Measurements from ENCODE around the gene BCAN. TPM values are rescaled to one million over a fixed set of nuclear protein-coding genes. Genes with fewer than 3 reads are reported as not detected.
"Not testable (repeated sequence)": the region's sequence is repeated elsewhere in the genome, so short reads cannot be mapped to it uniquely, and the experiment has no call there.

Gene BCAN
- total RNA-seq, 1 donor from 2014 or later = not detected

DNA sequence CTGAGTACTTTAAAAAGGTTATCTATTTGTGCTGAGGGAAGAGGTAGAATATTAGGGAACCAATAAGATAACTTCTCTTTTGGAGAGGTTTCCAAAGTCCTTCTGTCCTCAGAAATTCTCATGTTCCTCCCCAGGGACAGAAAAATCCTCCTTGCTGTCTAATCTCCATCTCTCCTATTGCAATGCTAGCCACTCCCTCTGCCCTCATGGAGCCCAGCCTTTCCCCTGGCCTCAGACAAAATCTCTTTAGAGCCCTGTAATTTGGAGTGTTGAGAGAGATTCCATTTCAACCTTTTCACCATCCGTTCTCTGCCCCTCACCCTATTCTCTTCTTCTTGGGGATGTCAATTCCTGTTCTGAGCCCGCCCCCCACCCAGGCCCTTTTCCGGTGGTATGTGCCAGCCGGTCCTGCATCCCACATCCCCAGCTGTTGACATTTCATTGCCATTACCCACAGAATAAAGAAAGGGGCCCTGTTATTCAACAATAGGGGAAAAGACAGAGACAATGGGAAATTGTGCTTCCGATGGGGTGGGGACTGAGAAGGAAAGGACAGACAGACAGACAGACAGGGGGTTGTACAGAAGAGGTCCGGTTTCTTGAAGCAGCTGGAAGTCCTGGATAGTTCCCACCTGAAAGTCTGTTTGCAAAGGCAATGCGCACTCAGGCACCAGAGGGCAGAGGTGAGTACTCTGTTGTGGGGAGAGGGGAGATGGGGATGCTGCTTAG is 22.9 kb upstream of the BCAN start, which contains the start of gene HAPLN2:
Gene HAPLN2 (plus strand): TSS at position 563 of the 729 bp plus-strand sequence. CDS start 4,076 bp downstream, outside the sequence.
- ATAC-seq = no peak

- no peak for ATAC-seq
Measured at GRCh38 chr1:156619582-156619955, 22.3 kb upstream of the BCAN start.

GRCh38 chr1:156622581-156623297 is 19.2 kb upstream of the BCAN start:
- no peak for ATAC-seq

DNA sequence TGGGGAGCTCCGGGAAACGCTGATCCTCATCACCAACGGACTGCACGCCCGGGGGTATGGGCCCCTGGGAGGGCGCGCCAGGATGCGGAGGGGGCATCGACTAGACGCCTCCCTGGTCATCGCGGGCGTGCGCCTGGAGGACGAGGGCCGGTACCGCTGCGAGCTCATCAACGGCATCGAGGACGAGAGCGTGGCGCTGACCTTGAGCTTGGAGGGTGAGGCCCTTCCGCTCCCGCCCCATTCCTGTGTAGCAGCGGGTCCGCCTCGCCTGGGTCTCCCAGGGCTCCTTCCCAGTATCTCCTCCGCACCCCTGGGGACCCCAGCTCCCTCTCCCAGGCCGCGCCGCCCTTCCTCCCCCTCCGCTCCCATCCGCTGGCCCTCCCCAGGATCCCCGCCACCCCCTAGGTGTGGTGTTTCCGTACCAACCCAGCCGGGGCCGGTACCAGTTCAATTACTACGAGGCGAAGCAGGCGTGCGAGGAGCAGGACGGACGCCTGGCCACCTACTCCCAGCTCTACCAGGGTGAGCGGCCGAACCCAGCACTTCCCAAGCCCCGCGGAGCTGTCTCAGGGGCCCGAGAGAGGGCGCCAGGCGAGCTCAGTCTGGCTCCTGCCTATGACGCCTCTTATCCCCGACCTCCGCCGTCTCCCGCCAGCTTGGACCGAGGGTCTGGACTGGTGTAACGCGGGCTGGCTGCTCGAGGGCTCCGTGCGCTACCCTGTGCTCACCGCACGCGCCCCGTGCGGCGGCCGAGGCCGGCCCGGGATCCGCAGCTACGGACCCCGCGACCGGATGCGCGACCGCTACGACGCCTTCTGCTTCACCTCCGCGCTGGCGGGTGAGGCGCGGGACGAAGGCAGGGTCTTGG is 17.7 kb upstream of the BCAN start:
- peak; percentile 61 for ATAC-seq

DNA sequence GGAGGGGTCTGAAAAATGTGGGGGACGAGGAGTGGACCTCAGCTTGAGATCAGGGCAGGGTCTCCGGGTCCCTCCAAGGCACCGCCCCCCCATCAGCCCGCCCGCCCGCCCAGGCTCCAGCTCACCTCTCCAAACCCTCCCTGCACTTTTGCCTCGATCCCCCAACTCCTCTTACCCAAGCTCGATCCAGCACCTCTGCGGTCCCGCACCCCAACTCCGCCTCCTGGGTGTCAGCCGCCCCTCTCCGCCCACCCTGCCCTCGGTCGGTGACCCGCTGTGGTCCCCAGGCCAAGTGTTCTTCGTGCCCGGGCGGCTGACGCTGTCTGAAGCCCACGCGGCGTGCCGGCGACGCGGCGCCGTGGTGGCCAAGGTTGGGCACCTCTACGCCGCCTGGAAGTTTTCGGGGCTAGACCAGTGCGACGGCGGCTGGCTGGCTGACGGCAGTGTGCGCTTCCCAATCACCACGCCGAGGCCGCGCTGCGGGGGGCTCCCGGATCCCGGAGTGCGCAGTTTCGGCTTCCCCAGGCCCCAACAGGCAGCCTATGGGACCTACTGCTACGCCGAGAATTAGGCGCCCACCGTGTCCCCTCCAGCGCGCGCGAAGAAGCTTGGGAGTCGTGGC is 17.0 kb upstream of the BCAN start:
- ATAC-seq = peak; percentile 11

- peak; percentile 41 for ATAC-seq
Measured at GRCh38 chr1:156625436-156626078, 16.4 kb upstream of the BCAN start.

DNA sequence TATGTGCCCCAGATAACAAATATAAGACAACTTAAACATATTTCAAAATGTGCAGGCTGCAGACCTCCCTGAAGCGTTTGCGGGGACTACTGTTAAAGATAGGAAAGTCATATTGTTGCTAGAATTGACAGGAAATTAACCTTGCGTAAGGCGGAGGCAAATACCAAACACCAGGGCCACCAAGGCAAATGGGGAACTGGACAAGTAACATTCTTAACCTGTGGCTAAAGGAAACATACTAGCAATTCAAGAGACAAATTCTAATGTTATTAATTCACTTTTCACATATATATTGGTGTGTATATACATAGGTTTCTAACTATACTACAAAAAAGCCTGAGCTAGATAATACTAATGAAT is 15.9 kb upstream of the BCAN start:
- no peak for ATAC-seq

GRCh38 chr1:156627313-156627880 is 14.5 kb upstream of the BCAN start:
- peak; percentile 36 for ATAC-seq

- ATAC-seq = no peak
Measured at GRCh38 chr1:156629823-156630449, 12.0 kb upstream of the BCAN start.

DNA sequence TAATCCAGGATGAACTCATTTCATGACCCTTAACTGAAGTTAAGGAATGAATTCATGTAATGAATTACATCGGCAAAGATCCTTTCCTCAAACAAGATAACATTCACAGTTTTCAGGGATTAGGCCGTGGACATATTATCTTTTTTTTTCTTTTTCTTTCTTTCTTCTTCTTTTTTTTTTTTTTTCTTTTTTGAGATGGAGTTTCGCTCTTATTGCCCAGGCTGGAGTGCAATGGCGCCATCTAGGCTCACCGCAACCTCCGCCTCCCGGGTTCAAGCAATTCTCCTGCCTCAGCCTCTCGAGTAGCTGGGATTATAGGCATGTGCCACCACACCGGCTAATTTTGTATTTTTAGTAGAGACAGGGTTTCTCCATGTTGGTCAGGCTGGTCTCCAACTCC is 10.8 kb upstream of the BCAN start:
- ATAC-seq = not testable (repeated sequence)

GRCh38 chr1:156632355-156632754 is 9.6 kb upstream of the BCAN start:
- ATAC-seq = no peak

- no peak for ATAC-seq
Measured at GRCh38 chr1:156638189-156638985, 3.5 kb upstream of the BCAN start.

- ATAC-seq = no peak
Measured at GRCh38 chr1:156639601-156640101, 2.3 kb upstream of the BCAN start.

DNA sequence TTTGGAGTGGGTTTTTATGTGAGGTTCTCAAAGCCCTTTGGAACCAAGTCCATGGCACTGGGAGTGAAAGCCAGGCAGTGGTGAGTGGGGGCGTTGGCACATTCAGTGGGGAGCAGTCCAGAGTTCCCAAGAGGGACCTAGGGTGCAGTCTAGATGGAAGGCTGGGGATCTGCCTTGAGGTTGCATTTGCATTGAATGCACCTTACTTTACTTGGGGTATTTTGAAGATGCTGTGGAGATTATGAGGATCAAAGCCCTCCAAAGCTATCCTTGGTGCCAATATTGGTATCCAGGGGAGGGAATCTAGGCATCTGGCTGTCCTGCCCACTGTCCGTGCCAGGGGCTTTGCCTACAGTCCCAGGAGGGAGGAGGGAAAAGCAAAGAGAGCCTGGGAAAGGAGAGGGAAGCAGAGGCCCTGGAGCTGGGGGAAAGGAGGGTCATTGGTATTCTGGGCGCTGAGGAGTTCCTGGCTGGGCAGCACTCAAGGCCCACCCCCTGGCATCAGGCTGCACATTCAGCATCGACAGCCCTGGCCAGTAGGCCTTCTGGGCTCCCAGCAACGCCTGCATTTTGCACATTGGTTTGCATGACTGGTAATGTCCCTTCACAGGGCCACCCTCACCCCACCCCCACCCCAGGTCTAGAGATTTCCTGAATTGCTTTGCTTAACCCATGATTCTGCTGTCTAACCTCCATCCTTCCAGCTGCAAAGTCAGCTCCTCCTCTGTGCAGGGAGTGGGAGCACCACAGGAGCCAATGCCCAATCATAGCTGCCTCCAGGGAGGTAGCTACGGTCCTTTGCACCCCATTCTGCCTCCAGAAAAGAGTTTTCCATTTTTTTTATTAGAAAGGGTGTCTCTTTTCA is 843 bp upstream of the BCAN start:
- ATAC-seq = no peak

DNA sequence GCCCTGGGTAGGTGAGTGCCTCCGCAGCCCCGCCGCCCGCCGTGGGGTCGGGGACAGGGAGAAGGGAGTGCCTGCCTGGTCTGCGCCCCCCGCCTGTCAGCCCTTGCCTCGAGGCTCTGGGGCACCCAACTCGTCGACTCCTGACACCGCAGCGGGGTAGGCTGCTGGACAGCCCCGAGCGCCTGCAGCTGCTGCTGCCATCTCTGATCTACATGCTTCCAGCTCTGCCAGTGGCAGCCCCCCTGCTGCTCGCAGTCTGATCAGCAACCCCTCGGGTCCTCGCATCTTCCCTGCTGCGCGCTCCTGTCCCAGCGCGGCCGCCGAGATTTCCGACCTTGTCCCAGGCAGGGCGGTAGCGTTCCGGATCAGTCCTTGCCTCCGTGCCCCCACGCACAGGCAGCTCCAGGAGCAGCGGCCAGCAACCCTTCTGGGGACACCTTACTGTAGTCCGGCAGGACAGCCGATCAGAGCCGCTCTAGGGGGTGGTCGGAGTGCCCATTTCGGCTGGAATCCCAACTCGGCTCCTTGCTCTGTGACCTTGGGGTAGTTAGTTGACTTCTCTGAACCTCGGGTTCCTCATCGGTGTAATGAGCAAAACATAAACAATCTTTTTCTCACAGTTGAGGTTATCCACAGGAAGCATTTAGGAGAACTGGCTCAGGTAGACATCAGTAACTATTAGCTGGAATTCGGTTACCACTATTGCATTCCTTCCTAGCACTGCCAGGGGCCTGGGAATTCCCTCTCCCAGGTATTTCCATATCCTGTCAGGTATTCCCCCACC is 540 bp downstream of the BCAN start:
- ATAC-seq = no peak

DNA sequence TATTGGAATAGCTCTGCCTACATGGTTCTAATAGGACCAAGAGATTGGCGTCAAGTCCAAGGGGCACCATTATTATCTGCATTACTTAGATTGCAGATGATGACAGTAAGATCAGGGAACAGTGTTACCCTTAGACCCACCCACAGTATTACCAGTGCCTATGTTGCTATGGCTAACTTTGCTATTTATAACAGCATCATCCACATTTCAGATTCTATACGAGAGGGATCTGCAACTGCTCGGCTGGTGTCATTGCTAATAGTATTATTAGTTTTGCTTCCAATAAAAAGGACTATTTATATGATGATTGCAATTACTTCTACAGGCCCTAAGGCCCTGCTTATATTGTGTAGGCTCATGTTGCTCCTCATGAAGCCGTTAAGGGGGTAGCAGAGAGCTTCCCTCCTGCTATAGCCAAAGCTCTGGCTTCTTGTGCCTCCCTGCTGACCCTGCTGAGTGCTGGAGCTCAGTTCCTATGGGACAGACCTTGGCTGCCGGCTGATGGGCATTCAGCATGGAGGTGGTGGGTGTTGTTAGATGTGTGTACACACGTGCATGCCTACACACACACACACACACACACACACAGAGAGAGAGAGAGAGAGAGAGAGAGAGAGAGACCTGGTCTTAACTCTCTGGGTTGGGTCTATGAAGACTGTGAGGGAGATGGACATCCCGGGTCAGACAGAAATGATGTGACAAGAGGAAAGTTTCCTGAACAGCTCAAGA is 1.3 kb downstream of the BCAN start:
- no peak for ATAC-seq

- ATAC-seq = no peak
Measured at GRCh38 chr1:156643778-156644092, 1.8 kb downstream of the BCAN start.

GRCh38 chr1:156644146-156644545 is 2.2 kb downstream of the BCAN start:
- ATAC-seq = no peak

Measured in esophagus mucosa (tissue), 1 donor.